Measurements from ENCODE around the gene HARBI1. TPM values are rescaled to one million over a fixed set of nuclear protein-coding genes. Genes with fewer than 3 reads are reported as not detected.

Gene HARBI1
- polyA plus RNA-seq, 1 experiment: 3.6 TPM

- no peaks in the 10 kb centered on the region for H3K27me3 ChIP-seq (ENCODE audit: control insufficient read depth, insufficient read depth, low read length)
- ChIA-PET POLR2A (no interaction called here), CTCF (no interaction called here)
- H3K4me3 ChIP-seq (ENCODE audit: low read depth, low read length): no peak overlapping the region
- TF ChIP-seq CTCF (IDR thresholded peaks at IDR 0.05; ENCODE audit: insufficient read depth, low read depth, low read length): no peak
- no peaks in the 10 kb centered on the region for H3K36me3 ChIP-seq (ENCODE audit: control insufficient read depth, insufficient read depth, low read length)
- no peak for DNase-seq (ENCODE audit: low read depth)
Measured at GRCh38 chr11:46604796-46605195, 12.2 kb downstream of the HARBI1 start.

- DNase-seq (ENCODE audit: low read depth): no peak
- TF ChIP-seq CTCF (IDR thresholded peaks at IDR 0.05; ENCODE audit: insufficient read depth, low read depth, low read length): no peak
- ChIA-PET POLR2A (no interaction called here), CTCF (no interaction called here)
- no peaks in the 10 kb centered on the region for H3K27me3 ChIP-seq (ENCODE audit: control insufficient read depth, insufficient read depth, low read length)
- H3K4me3 ChIP-seq (ENCODE audit: low read depth, low read length): no peak overlapping the region
- H3K36me3 ChIP-seq (ENCODE audit: control insufficient read depth, insufficient read depth, low read length): no peaks in the 10 kb centered on the region
Measured at GRCh38 chr11:46603704-46604308, 13.2 kb downstream of the HARBI1 start.

- POLR2A ChIA-PET: no interaction called here
- Histone ChIP-seq H3K36me3 (ENCODE audit: control insufficient read depth, insufficient read depth, low read length) (no peaks in the 10 kb centered on the region), H3K4me3 (ENCODE audit: low read depth, low read length) (no peak overlapping the region), H3K27me3 (ENCODE audit: control insufficient read depth, insufficient read depth, low read length) (no peaks in the 10 kb centered on the region)
- TF ChIP-seq CTCF (IDR thresholded peaks at IDR 0.05; ENCODE audit: insufficient read depth, low read depth, low read length): no peak
- DNase-seq (ENCODE audit: low read depth): no peak
- CTCF ChIA-PET: no interaction called here
Measured at GRCh38 chr11:46601129-46601528, 15.9 kb downstream of the HARBI1 start.

GRCh38 chr11:46600194-46600960, 16.6 kb downstream of the HARBI1 start:
- H3K27me3 ChIP-seq (ENCODE audit: control insufficient read depth, insufficient read depth, low read length): no peaks in the 10 kb centered on the region
- no peaks in the 10 kb centered on the region for H3K36me3 ChIP-seq (ENCODE audit: control insufficient read depth, insufficient read depth, low read length)
- ChIA-PET CTCF (no interaction called here), POLR2A (interaction anchor here (0.6 kb wide), 1 partner anchor 794 kb away, joined by 9 read pairs; no protein-coding TSS in a partner anchor)
- no peak overlapping the region for H3K4me3 ChIP-seq (ENCODE audit: low read depth, low read length)
- no peak for TF ChIP-seq CTCF (IDR thresholded peaks at IDR 0.05; ENCODE audit: insufficient read depth, low read depth, low read length)
- no peak for DNase-seq (ENCODE audit: low read depth)

GRCh38 chr11:46599340-46600193, 17.5 kb downstream of the HARBI1 start:
- CTCF ChIA-PET: no interaction called here
- no peaks in the 10 kb centered on the region for H3K27me3 ChIP-seq (ENCODE audit: control insufficient read depth, insufficient read depth, low read length)
- TF ChIP-seq CTCF (IDR thresholded peaks at IDR 0.05; ENCODE audit: insufficient read depth, low read depth, low read length): no peak
- H3K4me3 ChIP-seq (ENCODE audit: low read depth, low read length): no peak overlapping the region
- no peaks in the 10 kb centered on the region for H3K36me3 ChIP-seq (ENCODE audit: control insufficient read depth, insufficient read depth, low read length)
- DNase-seq (ENCODE audit: low read depth): no peak
- POLR2A ChIA-PET: interaction anchor here (0.6 kb wide), 1 partner anchor 793 kb away, joined by 9 read pairs; no protein-coding TSS in a partner anchor

Data from BJ (cell line).